Measurements from ENCODE around the gene DIAPH2. TPM values are rescaled to one million over a fixed set of nuclear protein-coding genes. Genes with fewer than 3 reads are reported as not detected.

The DIAPH2 gene
- total and polyA plus RNA-seq, 2 donors (not counting 1 experiment from before 2014, with no cell fraction given): 4.2 to 32.4 TPM

DNA sequence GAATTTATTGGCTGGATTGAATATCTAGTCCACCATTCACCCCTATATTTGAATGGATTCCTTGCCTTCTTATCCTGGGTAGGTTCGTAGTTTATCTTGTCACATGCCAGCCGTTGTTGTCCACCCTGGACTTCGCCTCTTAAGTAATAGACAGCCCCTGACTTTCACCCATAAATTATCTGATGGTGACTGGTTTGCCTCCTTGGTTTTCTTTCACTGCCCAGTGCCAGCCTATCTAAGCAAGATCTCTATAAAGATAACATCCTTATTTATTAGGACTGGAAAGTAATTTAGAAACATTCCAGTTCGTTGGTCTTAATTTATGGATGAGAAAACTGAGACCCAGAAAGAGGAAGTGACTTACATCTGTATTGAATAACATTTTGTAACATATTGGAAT lies 609.4 kb downstream of the DIAPH2 start:
- no peaks in the 10 kb centered on the region for H4K20me1 ChIP-seq (ENCODE audit: control insufficient read depth, insufficient read depth, low read length, poor library complexity, severe bottlenecking)
- Mint-ChIP-seq H3K4me3 (no peak overlapping the region), H3K27ac (no peak overlapping the region), H3K27me3 (no peaks in the 10 kb centered on the region), H3K4me1 (no peaks in the 10 kb centered on the region), H3K9me3 (ENCODE audit: insufficient read depth) (no peaks in the 10 kb centered on the region)
- DNase-seq: no peak
- H3K4me3 ChIP-seq (ENCODE audit: control extremely low read depth in 1 of 5, extremely low read depth in 1 of 5, insufficient read depth in 1 of 5, low read depth in 2 of 5, low read length in 4 of 5): no peak overlapping the region
- no CpG with 5 or more reads among the region's 4 CpGs for WGBS (ENCODE audit: insufficient coverage)
- H3K4me1 ChIP-seq (ENCODE audit: control insufficient read depth in 2 of 2, insufficient read depth in 2 of 2, low read length in 2 of 2): no peaks in the 10 kb centered on the region
- H3K4me2 ChIP-seq (replicated peaks; ENCODE audit: low read depth, low read length, poor library complexity, severe bottlenecking): no peak overlapping the region
- TF ChIP-seq, protein P1, sequence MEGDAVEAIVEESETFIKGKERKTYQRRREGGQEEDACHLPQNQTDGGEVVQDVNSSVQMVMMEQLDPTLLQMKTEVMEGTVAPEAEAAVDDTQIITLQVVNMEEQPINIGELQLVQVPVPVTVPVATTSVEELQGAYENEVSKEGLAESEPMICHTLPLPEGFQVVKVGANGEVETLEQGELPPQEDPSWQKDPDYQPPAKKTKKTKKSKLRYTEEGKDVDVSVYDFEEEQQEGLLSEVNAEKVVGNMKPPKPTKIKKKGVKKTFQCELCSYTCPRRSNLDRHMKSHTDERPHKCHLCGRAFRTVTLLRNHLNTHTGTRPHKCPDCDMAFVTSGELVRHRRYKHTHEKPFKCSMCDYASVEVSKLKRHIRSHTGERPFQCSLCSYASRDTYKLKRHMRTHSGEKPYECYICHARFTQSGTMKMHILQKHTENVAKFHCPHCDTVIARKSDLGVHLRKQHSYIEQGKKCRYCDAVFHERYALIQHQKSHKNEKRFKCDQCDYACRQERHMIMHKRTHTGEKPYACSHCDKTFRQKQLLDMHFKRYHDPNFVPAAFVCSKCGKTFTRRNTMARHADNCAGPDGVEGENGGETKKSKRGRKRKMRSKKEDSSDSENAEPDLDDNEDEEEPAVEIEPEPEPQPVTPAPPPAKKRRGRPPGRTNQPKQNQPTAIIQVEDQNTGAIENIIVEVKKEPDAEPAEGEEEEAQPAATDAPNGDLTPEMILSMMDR (IDR thresholded peaks at IDR 0.05): no peak
- TF ChIP-seq EZH2 (IDR thresholded peaks at IDR 0.05; ENCODE audit: borderline replicate concordance, insufficient read depth, low read depth, low read length, poor library complexity, severe bottlenecking): no peak
- H3K79me2 ChIP-seq (ENCODE audit: control insufficient read depth, insufficient read depth, low read length): no peaks in the 10 kb centered on the region
- no peaks in the 10 kb centered on the region for H3K36me3 ChIP-seq (replicated peaks in 1 of 2; ENCODE audit: control extremely low read depth in 1 of 2, control insufficient read depth in 1 of 2, extremely low read depth in 1 of 2, insufficient read depth in 2 of 2, low read length in 1 of 2)
- no peak for ATAC-seq (ENCODE audit: low read depth)
- CTCF ChIA-PET: no interaction called here
- H3K9me3 ChIP-seq (ENCODE audit: control extremely low read depth in 1 of 3, control insufficient read depth in 2 of 3, insufficient read depth in 1 of 3, low read length in 2 of 3): no peaks in the 10 kb centered on the region
- intact Hi-C loops (cut with micrococcal nuclease): no loop called here
- no peaks in the 10 kb centered on the region for H3K27me3 ChIP-seq (replicated peaks in 1 of 4; ENCODE audit: control extremely low read depth in 1 of 4, control insufficient read depth in 3 of 4, insufficient read depth in 4 of 4, low read length in 3 of 4)
- no peak overlapping the region for H3K27ac ChIP-seq (ENCODE audit: low read length in 2 of 2)
- H2AFZ ChIP-seq (ENCODE audit: insufficient read depth, low read depth, low read length, poor library complexity, severe bottlenecking): no peak overlapping the region
- no peak overlapping the region for H3K9ac ChIP-seq (ENCODE audit: low read length)
- POLR2A ChIA-PET: no interaction called here

DNA sequence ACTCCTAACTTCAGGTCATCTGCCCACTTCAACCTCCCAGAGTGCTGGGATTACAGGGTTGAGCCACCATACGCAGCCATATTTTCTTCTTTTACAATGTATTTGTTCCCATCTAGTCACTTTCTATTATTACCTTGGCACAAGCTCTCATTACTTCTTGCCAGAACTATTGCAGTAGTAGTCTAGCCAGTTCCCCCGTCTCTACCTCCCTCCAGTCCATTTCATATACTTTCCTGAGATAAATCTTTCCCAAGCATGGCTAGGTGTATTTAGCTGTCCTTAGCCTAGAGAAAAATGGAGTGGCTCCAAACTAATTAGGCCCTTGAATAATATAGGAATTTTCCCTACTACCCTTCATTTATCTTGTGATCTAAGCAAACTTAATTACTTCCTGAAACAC lies 611.3 kb downstream of the DIAPH2 start:
- Mint-ChIP-seq H3K9me3 (ENCODE audit: insufficient read depth) (no peaks in the 10 kb centered on the region), H3K27ac (no peak overlapping the region), H3K4me1 (no peaks in the 10 kb centered on the region), H3K27me3 (no peaks in the 10 kb centered on the region), H3K4me3 (no peak overlapping the region)
- Histone ChIP-seq H3K9ac (ENCODE audit: low read length) (no peak overlapping the region), H3K4me3 (ENCODE audit: control extremely low read depth in 1 of 5, extremely low read depth in 1 of 5, insufficient read depth in 1 of 5, low read depth in 2 of 5, low read length in 4 of 5) (no peak overlapping the region), H3K79me2 (ENCODE audit: control insufficient read depth, insufficient read depth, low read length) (no peaks in the 10 kb centered on the region), H3K4me1 (ENCODE audit: control insufficient read depth in 2 of 2, insufficient read depth in 2 of 2, low read length in 2 of 2) (no peaks in the 10 kb centered on the region), H3K9me3 (ENCODE audit: control extremely low read depth in 1 of 3, control insufficient read depth in 2 of 3, insufficient read depth in 1 of 3, low read length in 2 of 3) (no peaks in the 10 kb centered on the region), H3K27me3 (replicated peaks in 1 of 4; ENCODE audit: control extremely low read depth in 1 of 4, control insufficient read depth in 3 of 4, insufficient read depth in 4 of 4, low read length in 3 of 4) (no peaks in the 10 kb centered on the region), H3K36me3 (replicated peaks in 1 of 2; ENCODE audit: control extremely low read depth in 1 of 2, control insufficient read depth in 1 of 2, extremely low read depth in 1 of 2, insufficient read depth in 2 of 2, low read length in 1 of 2) (no peaks in the 10 kb centered on the region), H3K27ac (ENCODE audit: low read length in 2 of 2) (no peak overlapping the region), H3K4me2 (replicated peaks; ENCODE audit: low read depth, low read length, poor library complexity, severe bottlenecking) (no peak overlapping the region), H4K20me1 (ENCODE audit: control insufficient read depth, insufficient read depth, low read length, poor library complexity, severe bottlenecking) (no peaks in the 10 kb centered on the region), H2AFZ (ENCODE audit: insufficient read depth, low read depth, low read length, poor library complexity, severe bottlenecking) (no peak overlapping the region)
- ChIA-PET CTCF (no interaction called here), POLR2A (no interaction called here)
- intact Hi-C loops (cut with micrococcal nuclease): no loop called here
- no peak for TF ChIP-seq EZH2 (IDR thresholded peaks at IDR 0.05; ENCODE audit: borderline replicate concordance, insufficient read depth, low read depth, low read length, poor library complexity, severe bottlenecking)
- TF ChIP-seq, protein P1 (IDR thresholded peaks at IDR 0.05): no peak
- DNase-seq (no peak), ATAC-seq (ENCODE audit: low read depth) (no peak)
- WGBS (ENCODE audit: insufficient coverage): no CpG with 5 or more reads among the region's 2 CpGs

All from B cell (primary cell).